WTC11 (cell line): Measurements from ENCODE around the gene BPIFA3.

Experiments used
- CREB1 ChIP-seq: sonication (generic); formaldehyde crosslinking; IDR thresholded peaks from 2 replicates; pipeline ENCODE4 v1.8.0; 2023; ENCODE audit warnings: mild to moderate bottlenecking, missing genetic modification reagents
- CTCF ChIP-seq: fragments of 200-600 bp; IDR thresholded peaks from 2 replicates; pipeline ENCODE4 v1.8.0; 2022; ENCODE audit warnings: antibody characterized with exemption
- ETV6 ChIP-seq: sonication (generic); formaldehyde crosslinking; IDR thresholded peaks from 2 replicates; pipeline ENCODE4 v1.8.1; 2022; ENCODE audit warnings: mild to moderate bottlenecking, missing genetic modification reagents
- NFYB ChIP-seq: sonication (generic); formaldehyde crosslinking; conservative IDR thresholded peaks from 2 replicates; pipeline ENCODE4 v1.8.0; 2022; ENCODE audit warnings: low read depth, missing genetic modification reagents
- ZNF423 ChIP-seq: fragments of 250-450 bp; sonication (Bioruptor Pico); IDR thresholded peaks from 2 replicates; pipeline ENCODE4 v2.1.2; 2022; ENCODE audit warnings: mild to moderate bottlenecking, moderate library complexity

DNA sequence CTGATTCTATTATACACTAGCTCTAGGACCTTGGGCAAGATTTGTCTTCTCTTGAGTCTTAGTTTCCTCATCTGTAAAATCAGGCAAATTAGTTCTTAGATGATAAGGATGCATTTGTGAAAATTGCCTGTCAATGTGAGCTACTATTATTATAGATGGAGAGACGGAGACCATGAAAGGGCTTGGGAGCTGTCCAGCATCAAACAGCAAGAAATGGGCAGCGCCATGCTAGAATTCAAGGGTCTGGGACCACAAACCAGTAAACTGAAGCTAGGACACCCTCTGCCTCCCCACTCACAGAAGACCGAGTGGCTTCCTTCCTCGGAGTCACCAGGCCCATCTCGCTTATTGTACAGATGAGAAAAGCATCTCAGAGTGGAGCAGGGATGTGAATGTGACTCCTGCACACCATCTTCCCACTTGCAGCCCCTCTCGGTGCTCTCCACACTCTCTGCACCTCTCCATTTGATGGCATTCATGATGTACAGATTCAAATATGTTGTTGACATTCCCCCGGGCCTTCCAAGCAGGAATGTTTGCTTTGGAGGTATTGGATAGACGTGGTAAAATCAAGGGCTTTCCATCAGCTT, 24.1 kb upstream of the BPIFA3 start:
- TF ChIP-seq CREB1 (CRISPR knock-in tag): no peak
- no peak for TF ChIP-seq CTCF
- TF ChIP-seq ZNF423 (CRISPR knock-in tag): no peak
- no peak for TF ChIP-seq ETV6
- no peak for TF ChIP-seq NFYB (CRISPR knock-in tag)
